Body of pancreas (tissue), 4 donors: ENCODE results near the gene NEDD9.

Source experiments
- CTCF ChIP-seq, 7 experiments: fragments of 450-650 bp in 4 of 7; fragments of 200-600 bp in 3 of 7; sonication (generic) in 3 of 7; IDR thresholded peaks; one replicate each; pipeline ENCODE4 v1.5.1; 2016 to 2019; ENCODE audit warnings: antibody characterized with exemption in 7 of 7
- POLR2A ChIP-seq, 3 donors: fragments of 450-650 bp; IDR thresholded peaks; one replicate each; pipeline ENCODE4 v1.6.1; 2016; ENCODE audit warnings: antibody characterized with exemption in 3 of 3, mild to moderate bottlenecking in 2 of 3

GRCh38 chr6:11214084-11214833, 18.2 kb downstream of the NEDD9 start:
- TF ChIP-seq CTCF (IDR thresholded peaks at IDR 0.05) (no peak), POLR2A (IDR thresholded peaks at IDR 0.05) (no peak)
